Embryonic facial prominence (tissue), 1 donor: ENCODE results near the gene TUBG1.
"Not testable (repeated sequence)": the region's sequence is repeated elsewhere in the genome, so short reads cannot be mapped to it uniquely, and the experiment has no call there.

Source experiments
- DNase-seq: peaks from one replicate; pipeline ENCODE4 v3.0.0-alpha.2; 2016; ENCODE audit errors: extremely low spot score

TUBG1 gene

GRCh38 chr17:42579794-42580551 lies 29.5 kb upstream of the TUBG1 start:
- no peak for DNase-seq

GRCh38 chr17:42581744-42582270 lies 27.7 kb upstream of the TUBG1 start:
- DNase-seq: no peak

- DNase-seq: no peak
These were observed 24.6 kb upstream of the TUBG1 start for GRCh38 chr17:42584880-42585279.

- no peak for DNase-seq
These were observed 24.1 kb upstream of the TUBG1 start for GRCh38 chr17:42585353-42585752.

- DNase-seq: no peak
These were observed 22.8 kb upstream of the TUBG1 start for GRCh38 chr17:42586514-42587230.

GRCh38 chr17:42590886-42591285 lies 18.6 kb upstream of the TUBG1 start:
- DNase-seq: no peak

GRCh38 chr17:42591411-42591810 lies 18.1 kb upstream of the TUBG1 start:
- DNase-seq: no peak

- no peak for DNase-seq
These were observed 13.1 kb upstream of the TUBG1 start for GRCh38 chr17:42596386-42596785.

GRCh38 chr17:42598905-42599304 lies 10.6 kb upstream of the TUBG1 start:
- DNase-seq: no peak

- no peak for DNase-seq
These were observed 6.2 kb upstream of the TUBG1 start for GRCh38 chr17:42603318-42603717.

- DNase-seq: no peak
These were observed 1.7 kb upstream of the TUBG1 start for GRCh38 chr17:42607769-42608168.

GRCh38 chr17:42608305-42609181 lies 940 bp upstream of the TUBG1 start:
- DNase-seq: no peak

- DNase-seq: not testable (repeated sequence)
These were observed 625 bp downstream of the TUBG1 start for GRCh38 chr17:42609814-42610801.

- DNase-seq: no peak
These were observed 2.5 kb downstream of the TUBG1 start for GRCh38 chr17:42612013-42612412.

- no peak for DNase-seq
These were observed 4.3 kb downstream of the TUBG1 start for GRCh38 chr17:42613699-42614295.

GRCh38 chr17:42617956-42618431 lies 8.5 kb downstream of the TUBG1 start:
- no peak for DNase-seq

GRCh38 chr17:42618442-42619150 lies 9.1 kb downstream of the TUBG1 start:
- DNase-seq: no peak

- DNase-seq: not testable (repeated sequence)
These were observed 12.5 kb downstream of the TUBG1 start for GRCh38 chr17:42621987-42622386.

- no peak for DNase-seq
These were observed 13.8 kb downstream of the TUBG1 start for GRCh38 chr17:42623271-42623670.
